IMR-90 (cell line): ENCODE measurements around the gene UGT3A1. TPM values are rescaled to one million over a fixed set of nuclear protein-coding genes. Genes with fewer than 3 reads are reported as not detected.

Experiments used
- ATAC-seq: fragments of 200-7000 bp; cut with Tn5 transposase; 2 replicates; pipeline ENCODE4 v1.9.1; 2020; ENCODE audit warnings: low read depth, mild to moderate bottlenecking, moderate library complexity
- BruUV-seq: library from RNA; stranded (reverse); fragments of 400-500 nt; replicated peaks from 2 replicates; lab custom pipeline; 2021; lab: Mats Ljungman, UMichigan
- CTCF ChIA-PET: fragments of 300-600 bp; formaldehyde crosslinking; extraction: SDS; loops from one replicate; lab custom pipeline; 2021; ENCODE audit warnings: antibody characterized with exemption; lab: Yijun Ruan, JAX
- POLR2A ChIA-PET: fragments of 300-600 bp; sonication (Branson Sonifier 250); formaldehyde crosslinking; loops from one replicate; lab custom pipeline; 2022; ENCODE audit warnings: antibody characterized with exemption; ENCODE audit not compliant: unreplicated experiment; lab: Charles Lee
- DNase-seq: peaks from one replicate; pipeline ENCODE4 v3.0.0; 2013
- H2AFZ ChIP-seq: replicated peaks from 2 replicates; pipeline ENCODE3; 2013; ENCODE audit warnings: low read length, mild to moderate bottlenecking; ENCODE audit not compliant: poor library complexity
- H2AK5ac ChIP-seq: 2 replicates; pipeline ENCODE4 v1.6.1; 2013; ENCODE audit warnings: low read depth, low read length, inconsistent platforms
- H2AK9ac ChIP-seq: replicated peaks from 2 replicates; pipeline ENCODE3; 2013; ENCODE audit warnings: mild to moderate bottlenecking, low read depth, low read length, moderate library complexity; ENCODE audit not compliant: poor library complexity
- H2BK120ac ChIP-seq: 2 replicates; pipeline ENCODE4 v1.6.1; 2013; ENCODE audit warnings: low read depth, low read length, inconsistent platforms
- H2BK15ac ChIP-seq: 3 replicates; pipeline ENCODE4 v1.6.1; 2013; ENCODE audit warnings: low read depth, low read length, inconsistent platforms
- H2BK20ac ChIP-seq: 2 replicates; pipeline ENCODE4 v1.6.1; 2013; ENCODE audit warnings: low read depth, mild to moderate bottlenecking, inconsistent platforms, low read length, moderate library complexity
- H2BK5ac ChIP-seq: 2 replicates; pipeline ENCODE4 v1.6.1; 2013; ENCODE audit warnings: mild to moderate bottlenecking, low read depth, low read length, inconsistent platforms; ENCODE audit not compliant: poor library complexity, severe bottlenecking
- H3K14ac ChIP-seq: replicated peaks from 2 replicates; pipeline ENCODE4 v1.6.1; 2013; ENCODE audit warnings: low read depth, low read length, inconsistent platforms
- H3K18ac ChIP-seq: 2 replicates; pipeline ENCODE4 v1.6.1; 2013; ENCODE audit warnings: low read depth, low read length, control low read depth
- H3K23ac ChIP-seq: 2 replicates; pipeline ENCODE4 v1.6.1; 2013; ENCODE audit warnings: low read depth, low read length, inconsistent platforms
- H3K27ac ChIP-seq: 2 replicates; pipeline ENCODE4 v1.5.1; 2013; ENCODE audit warnings: mild to moderate bottlenecking, control low read depth, low read length; ENCODE audit not compliant: insufficient read depth
- H3K27me3 ChIP-seq: 2 replicates; pipeline ENCODE4 v1.6.1; 2013; ENCODE audit warnings: low read length; ENCODE audit not compliant: control insufficient read depth, insufficient read depth
- H3K36me3 ChIP-seq: 2 replicates; pipeline ENCODE4 v1.6.1; 2013; ENCODE audit warnings: low read length, mixed read lengths; ENCODE audit not compliant: control insufficient read depth, insufficient read depth
- H3K4ac ChIP-seq: 2 replicates; pipeline ENCODE4 v1.6.1; 2013; ENCODE audit warnings: low read depth, low read length, inconsistent platforms
- H3K4me1 ChIP-seq: 2 replicates; pipeline ENCODE4 v1.6.1; 2013; ENCODE audit warnings: low read length, mixed read lengths; ENCODE audit not compliant: control insufficient read depth, insufficient read depth
- H3K4me2 ChIP-seq: 2 replicates; pipeline ENCODE4 v1.6.1; 2013; ENCODE audit warnings: low read depth, mild to moderate bottlenecking, control low read depth, low read length, moderate library complexity
- H3K4me3 ChIP-seq: 2 replicates; pipeline ENCODE4 v1.5.1; 2013; ENCODE audit warnings: low read depth, mild to moderate bottlenecking, control low read depth, low read length, moderate library complexity; ENCODE audit not compliant: insufficient read depth
- H3K56ac ChIP-seq: 2 replicates; pipeline ENCODE4 v1.6.1; 2013; ENCODE audit warnings: low read length, inconsistent platforms; ENCODE audit not compliant: insufficient read depth; ENCODE audit errors: extremely low read depth
- H3K79me1 ChIP-seq, 2 experiments: 2 replicates each; pipeline ENCODE4 v1.6.1; 2013; ENCODE audit warnings: low read length in 2 of 2, inconsistent platforms in 1 of 2, low read depth in 1 of 2
- H3K9ac ChIP-seq: 2 replicates; pipeline ENCODE4 v1.6.1; 2013; ENCODE audit warnings: low read depth, low read length, control low read depth
- H3K9me1 ChIP-seq: 2 replicates; pipeline ENCODE4 v1.6.1; 2013; ENCODE audit warnings: low read length, inconsistent platforms; ENCODE audit not compliant: insufficient read depth
- H3K9me3 ChIP-seq: 2 replicates; pipeline ENCODE4 v1.6.1; 2013; ENCODE audit warnings: low read length; ENCODE audit not compliant: control insufficient read depth, insufficient read depth
- H4K20me1 ChIP-seq: 2 replicates; pipeline ENCODE4 v1.6.1; 2013; ENCODE audit warnings: low read length, inconsistent platforms; ENCODE audit not compliant: insufficient read depth
- H4K5ac ChIP-seq: 2 replicates; pipeline ENCODE4 v1.6.1; 2013; ENCODE audit warnings: mild to moderate bottlenecking, low read depth, low read length, control low read depth
- H4K8ac ChIP-seq, 2 experiments: 2 replicates each; pipeline ENCODE4 v1.6.1; 2013; ENCODE audit warnings: low read depth in 2 of 2, low read length in 2 of 2, control low read depth in 1 of 2, inconsistent platforms in 1 of 2
- H4K91ac ChIP-seq: 2 replicates; pipeline ENCODE4 v1.6.1; 2013; ENCODE audit warnings: low read depth, low read length, inconsistent platforms; ENCODE audit not compliant: insufficient read depth
- BHLHE40 ChIP-seq: fragments of 150-350 bp; IDR thresholded peaks from 2 replicates; pipeline ENCODE4 v1.6.1; 2016; ENCODE audit warnings: mild to moderate bottlenecking, low read depth, low read length
- CEBPB ChIP-seq: IDR thresholded peaks from 2 replicates; pipeline ENCODE4 v1.6.1; 2012; ENCODE audit warnings: low read depth, low read length, improper control_type of control experiment
- CHD1 ChIP-seq: IDR thresholded peaks from 2 replicates; pipeline ENCODE4 v1.6.1; 2012; ENCODE audit warnings: low read depth, low read length, improper control_type of control experiment
- ELK1 ChIP-seq: fragments of 150-350 bp; IDR thresholded peaks from 2 replicates; pipeline ENCODE4 v1.6.1; 2016; ENCODE audit warnings: low read depth, mild to moderate bottlenecking, low read length, moderate library complexity, borderline replicate concordance
- FOS ChIP-seq: fragments of 150-350 bp; IDR thresholded peaks from 2 replicates; pipeline ENCODE4 v1.6.1; 2016; ENCODE audit warnings: low read depth, low read length
- MAFK ChIP-seq: IDR thresholded peaks from 2 replicates; pipeline ENCODE4 v1.6.1; 2012; ENCODE audit warnings: low read depth, low read length, improper control_type of control experiment
- MAZ ChIP-seq: IDR thresholded peaks from 2 replicates; pipeline ENCODE4 v1.6.1; 2012; ENCODE audit warnings: low read depth, mild to moderate bottlenecking, low read length, improper control_type of control experiment, moderate library complexity, borderline replicate concordance
- MXI1 ChIP-seq: IDR thresholded peaks from 2 replicates; pipeline ENCODE4 v1.6.1; 2012; ENCODE audit warnings: low read depth, mild to moderate bottlenecking, low read length, moderate library complexity, borderline replicate concordance
- NFE2L2 ChIP-seq: fragments of 150-350 bp; IDR thresholded peaks from 2 replicates; pipeline ENCODE4 v1.6.1; 2016; ENCODE audit warnings: low read depth, mild to moderate bottlenecking, low read length
- POLR2A ChIP-seq: IDR thresholded peaks from 2 replicates; pipeline ENCODE4 v1.6.1; 2012; ENCODE audit warnings: mild to moderate bottlenecking, low read depth, low read length
- RAD21 ChIP-seq: IDR thresholded peaks from 2 replicates; pipeline ENCODE4 v1.6.1; 2012; ENCODE audit warnings: low read length, improper control_type of control experiment
- RCOR1 ChIP-seq: IDR thresholded peaks from 2 replicates; pipeline ENCODE4 v1.6.1; 2012; ENCODE audit warnings: mild to moderate bottlenecking, low read length, improper control_type of control experiment; ENCODE audit not compliant: insufficient replicate concordance
- RFX5 ChIP-seq: IDR thresholded peaks from 2 replicates; pipeline ENCODE4 v1.8.0; 2012; ENCODE audit warnings: low read depth, mild to moderate bottlenecking, low read length, moderate library complexity
- SMC3 ChIP-seq: fragments of 150-350 bp; IDR thresholded peaks from 2 replicates; pipeline ENCODE4 v1.6.1; 2016; ENCODE audit warnings: low read depth, mild to moderate bottlenecking, antibody characterized with exemption, low read length, moderate library complexity
- dilution Hi-C: fragments of 300-500 bp; cut with HindIII; formaldehyde crosslinking; loops from one replicate; pipeline ENCODE4 v1.14.3; 2018; ENCODE audit warnings: low sequenced_read_pairs; ENCODE audit not compliant: unreplicated experiment
- in situ Hi-C: fragments of 300-500 bp; cut with MboI; formaldehyde crosslinking; loops from 3 replicates; pipeline ENCODE4 v1.14.3; 2019; ENCODE audit warnings: low sequenced_read_pairs, inconsistent platforms, mixed read lengths
- intact Hi-C: fragments of 100-400 bp; cut with micrococcal nuclease; formaldehyde crosslinking; loops from 2 replicates; pipeline ENCODE4 v1.10.0; 2022
- polyA plus RNA-seq, 3 experiments: library from polyadenylated mRNA; depleted of rRNA; stranded (reverse); fragments of >200 nt; gene quantifications; 2 replicates each; pipeline ENCODE4 v1.2.3, GENCODE V29; 2012; ENCODE audit warnings: low replicate concordance in 1 of 3
- total RNA-seq: library from RNA; depleted of rRNA; stranded (reverse); fragments of >200 nt; gene quantifications from 2 replicates; pipeline ENCODE4 v1.2.3, GENCODE V29; 2012
- TF ChIP-seq, protein P1 (sequence below): fragments of 150-350 bp; IDR thresholded peaks from 2 replicates; pipeline ENCODE4 v1.6.1; 2017; ENCODE audit warnings: mild to moderate bottlenecking, antibody characterized with exemption, low read length, low read depth
- TF ChIP-seq, protein P2 (sequence below): conservative IDR thresholded peaks from 2 replicates; pipeline ENCODE4 v1.5.1; 2012; ENCODE audit warnings: mild to moderate bottlenecking, low read depth, low read length, improper control_type of control experiment

UGT3A1 gene
- total and polyA plus RNA-seq, 2 of the 4 experiments (the other 2 are of a cell fraction): not detected

GRCh38 chr5:36007366-36007765 is 16.2 kb upstream of the UGT3A1 start:
- no peaks in the 10 kb centered on the region for H3K9me3 ChIP-seq
- no peak overlapping the region for H2AK5ac ChIP-seq
- H2BK15ac ChIP-seq: no peak overlapping the region
- no peaks in the 10 kb centered on the region for H3K36me3 ChIP-seq
- no peak overlapping the region for H4K5ac ChIP-seq
- no peak overlapping the region for H4K8ac ChIP-seq
- no peak overlapping the region for H2BK5ac ChIP-seq
- no peak for TF ChIP-seq POLR2A
- no peak for TF ChIP-seq MAFK
- no peak for TF ChIP-seq MAZ
- TF ChIP-seq RCOR1: no peak
- TF ChIP-seq SMC3: no peak
- TF ChIP-seq FOS: no peak
- TF ChIP-seq CHD1: no peak
- TF ChIP-seq, protein P1, sequence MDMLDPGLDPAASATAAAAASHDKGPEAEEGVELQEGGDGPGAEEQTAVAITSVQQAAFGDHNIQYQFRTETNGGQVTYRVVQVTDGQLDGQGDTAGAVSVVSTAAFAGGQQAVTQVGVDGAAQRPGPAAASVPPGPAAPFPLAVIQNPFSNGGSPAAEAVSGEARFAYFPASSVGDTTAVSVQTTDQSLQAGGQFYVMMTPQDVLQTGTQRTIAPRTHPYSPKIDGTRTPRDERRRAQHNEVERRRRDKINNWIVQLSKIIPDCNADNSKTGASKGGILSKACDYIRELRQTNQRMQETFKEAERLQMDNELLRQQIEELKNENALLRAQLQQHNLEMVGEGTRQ: no peak
- TF ChIP-seq, protein P2, sequence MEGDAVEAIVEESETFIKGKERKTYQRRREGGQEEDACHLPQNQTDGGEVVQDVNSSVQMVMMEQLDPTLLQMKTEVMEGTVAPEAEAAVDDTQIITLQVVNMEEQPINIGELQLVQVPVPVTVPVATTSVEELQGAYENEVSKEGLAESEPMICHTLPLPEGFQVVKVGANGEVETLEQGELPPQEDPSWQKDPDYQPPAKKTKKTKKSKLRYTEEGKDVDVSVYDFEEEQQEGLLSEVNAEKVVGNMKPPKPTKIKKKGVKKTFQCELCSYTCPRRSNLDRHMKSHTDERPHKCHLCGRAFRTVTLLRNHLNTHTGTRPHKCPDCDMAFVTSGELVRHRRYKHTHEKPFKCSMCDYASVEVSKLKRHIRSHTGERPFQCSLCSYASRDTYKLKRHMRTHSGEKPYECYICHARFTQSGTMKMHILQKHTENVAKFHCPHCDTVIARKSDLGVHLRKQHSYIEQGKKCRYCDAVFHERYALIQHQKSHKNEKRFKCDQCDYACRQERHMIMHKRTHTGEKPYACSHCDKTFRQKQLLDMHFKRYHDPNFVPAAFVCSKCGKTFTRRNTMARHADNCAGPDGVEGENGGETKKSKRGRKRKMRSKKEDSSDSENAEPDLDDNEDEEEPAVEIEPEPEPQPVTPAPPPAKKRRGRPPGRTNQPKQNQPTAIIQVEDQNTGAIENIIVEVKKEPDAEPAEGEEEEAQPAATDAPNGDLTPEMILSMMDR: no peak
- no peak for TF ChIP-seq ELK1
- no peak for TF ChIP-seq MXI1
- TF ChIP-seq RAD21: no peak
- TF ChIP-seq BHLHE40: no peak
- TF ChIP-seq RFX5: no peak
- no peak for TF ChIP-seq NFE2L2
- TF ChIP-seq CEBPB: no peak
- no peak overlapping the region for H3K9ac ChIP-seq
- no peak overlapping the region for H2BK20ac ChIP-seq
- no peak overlapping the region for H2AK9ac ChIP-seq
- H2AFZ ChIP-seq: no peak overlapping the region
- in situ Hi-C loops: no loop called here
- no peaks in the 10 kb centered on the region for H3K27me3 ChIP-seq
- no peak overlapping the region for H3K27ac ChIP-seq
- POLR2A ChIA-PET: no interaction called here
- CTCF ChIA-PET: no interaction called here
- no peak overlapping the region for H3K14ac ChIP-seq
- no peak overlapping the region for H3K4me2 ChIP-seq
- no peak overlapping the region for H4K91ac ChIP-seq
- ATAC-seq: no peak
- no peak overlapping the region for H3K18ac ChIP-seq
- no TSS peak for BruUV-seq
- H2BK120ac ChIP-seq: no peak overlapping the region
- H3K4ac ChIP-seq: no peak overlapping the region
- no peak overlapping the region for H3K23ac ChIP-seq
- no peaks in the 10 kb centered on the region for H4K20me1 ChIP-seq
- no peaks in the 10 kb centered on the region for H3K79me1 ChIP-seq
- DNase-seq: no peak
- no peak overlapping the region for H3K56ac ChIP-seq
- H3K4me1 ChIP-seq: no peaks in the 10 kb centered on the region
- no peaks in the 10 kb centered on the region for H3K9me1 ChIP-seq
- intact Hi-C loops: no loop called here
- no peak overlapping the region for H3K4me3 ChIP-seq
- dilution Hi-C loops: no loop called here
